ENCODE data around the gene CA5A.

Gene CA5A

GRCh38 chr16:87979352-87979751 is 43.0 kb upstream of the CA5A start:
- Histone ChIP-seq H3K36me3 (ENCODE audit: insufficient read depth, low read length) (peaks cover 57% of the 10 kb centered on the region), H2AFZ (ENCODE audit: low read depth, low read length) (no peak overlapping the region), H4K20me1 (ENCODE audit: insufficient read depth, low read length) (peaks cover 10% of the 10 kb centered on the region), H3K4me1 (ENCODE audit: insufficient read depth, low read length) (no peaks in the 10 kb centered on the region), H3K9me3 (ENCODE audit: insufficient read depth, low read length, severe bottlenecking) (no peaks in the 10 kb centered on the region), H3K27ac (ENCODE audit: low read length) (no peak overlapping the region), H3K4me3 (ENCODE audit: low read depth in 1 of 2, low read length in 2 of 2) (no peak overlapping the region), H3K9ac (ENCODE audit: low read depth, low read length) (no peak overlapping the region), H3K4me2 (ENCODE audit: insufficient read depth, low read length) (no peak overlapping the region), H3K27me3 (ENCODE audit: insufficient read depth, low read length, poor library complexity) (no peaks in the 10 kb centered on the region), H3K79me2 (ENCODE audit: insufficient read depth, low read length) (peaks cover 25% of the 10 kb centered on the region)
- TF ChIP-seq CTCF (IDR thresholded peaks at IDR 0.05; ENCODE audit: borderline replicate concordance, extremely low read depth, low read length, poor library complexity, severe bottlenecking), result no peak
- no peak for ATAC-seq (ENCODE audit: insufficient read depth, low read depth)
- no peak for DNase-seq

GRCh38 chr16:87978127-87978526 is 41.8 kb upstream of the CA5A start:
- no peaks in the 10 kb centered on the region for H3K4me1 ChIP-seq (ENCODE audit: insufficient read depth, low read length)
- H3K4me3 ChIP-seq (ENCODE audit: low read depth in 1 of 2, low read length in 2 of 2), result no peak overlapping the region
- H3K4me2 ChIP-seq (ENCODE audit: insufficient read depth, low read length), result no peak overlapping the region
- peaks cover 48% of the 10 kb centered on the region for H3K36me3 ChIP-seq (ENCODE audit: insufficient read depth, low read length)
- DNase-seq (no peak), ATAC-seq (ENCODE audit: insufficient read depth, low read depth) (no peak)
- no peaks in the 10 kb centered on the region for H3K9me3 ChIP-seq (ENCODE audit: insufficient read depth, low read length, severe bottlenecking)
- H3K27me3 ChIP-seq (ENCODE audit: insufficient read depth, low read length, poor library complexity), result no peaks in the 10 kb centered on the region
- TF ChIP-seq EZH2 (IDR thresholded peaks at IDR 0.05; ENCODE audit: borderline replicate concordance, low read depth, low read length, severe bottlenecking) (no peak), CTCF (IDR thresholded peaks at IDR 0.05; ENCODE audit: borderline replicate concordance, extremely low read depth, low read length, poor library complexity, severe bottlenecking) (no peak)
- H4K20me1 ChIP-seq (ENCODE audit: insufficient read depth, low read length), result peaks cover 13% of the 10 kb centered on the region
- no peak overlapping the region for H3K27ac ChIP-seq (ENCODE audit: low read length)
- no peak overlapping the region for H2AFZ ChIP-seq (ENCODE audit: low read depth, low read length)
- no peak overlapping the region for H3K9ac ChIP-seq (ENCODE audit: low read depth, low read length)
- H3K79me2 ChIP-seq (ENCODE audit: insufficient read depth, low read length), result peaks cover 37% of the 10 kb centered on the region

- Histone ChIP-seq H3K9me3 (ENCODE audit: insufficient read depth, low read length, severe bottlenecking) (peaks cover 1% of the 10 kb centered on the region), H3K4me1 (ENCODE audit: insufficient read depth, low read length) (no peaks in the 10 kb centered on the region), H2AFZ (ENCODE audit: low read depth, low read length) (no peak overlapping the region), H3K36me3 (ENCODE audit: insufficient read depth, low read length) (peaks cover 33% of the 10 kb centered on the region), H4K20me1 (ENCODE audit: insufficient read depth, low read length) (peaks cover 18% of the 10 kb centered on the region), H3K27ac (ENCODE audit: low read length) (no peak overlapping the region), H3K4me3 (ENCODE audit: low read depth in 1 of 2, low read length in 2 of 2) (no peak overlapping the region), H3K27me3 (ENCODE audit: insufficient read depth, low read length, poor library complexity) (no peaks in the 10 kb centered on the region), H3K9ac (ENCODE audit: low read depth, low read length) (no peak overlapping the region), H3K79me2 (ENCODE audit: insufficient read depth, low read length) (peaks cover 52% of the 10 kb centered on the region), H3K4me2 (ENCODE audit: insufficient read depth, low read length) (no peak overlapping the region)
- no peak for ATAC-seq (ENCODE audit: insufficient read depth, low read depth)
- no peak for TF ChIP-seq EZH2 (IDR thresholded peaks at IDR 0.05; ENCODE audit: borderline replicate concordance, low read depth, low read length, severe bottlenecking)
- no peak for TF ChIP-seq CTCF (IDR thresholded peaks at IDR 0.05; ENCODE audit: borderline replicate concordance, extremely low read depth, low read length, poor library complexity, severe bottlenecking)
- no peak for DNase-seq
Observed at GRCh38 chr16:87976665-87977064, 40.3 kb upstream of the CA5A start.

GRCh38 chr16:87974178-87974577 is 37.8 kb upstream of the CA5A start:
- Histone ChIP-seq H3K9ac (ENCODE audit: low read depth, low read length) (no peak overlapping the region), H3K36me3 (ENCODE audit: insufficient read depth, low read length) (peaks cover 27% of the 10 kb centered on the region), H3K4me1 (ENCODE audit: insufficient read depth, low read length) (no peaks in the 10 kb centered on the region), H4K20me1 (ENCODE audit: insufficient read depth, low read length) (peaks cover 15% of the 10 kb centered on the region), H3K79me2 (ENCODE audit: insufficient read depth, low read length) (peaks cover 70% of the 10 kb centered on the region), H3K27me3 (ENCODE audit: insufficient read depth, low read length, poor library complexity) (no peaks in the 10 kb centered on the region), H3K4me3 (ENCODE audit: low read depth in 1 of 2, low read length in 2 of 2) (no peak overlapping the region), H3K27ac (ENCODE audit: low read length) (no peak overlapping the region), H3K4me2 (ENCODE audit: insufficient read depth, low read length) (no peak overlapping the region), H3K9me3 (ENCODE audit: insufficient read depth, low read length, severe bottlenecking) (peaks cover 9% of the 10 kb centered on the region), H2AFZ (ENCODE audit: low read depth, low read length) (no peak overlapping the region)
- DNase-seq, result no peak
- no peak for ATAC-seq (ENCODE audit: insufficient read depth, low read depth)
- TF ChIP-seq EZH2 (IDR thresholded peaks at IDR 0.05; ENCODE audit: borderline replicate concordance, low read depth, low read length, severe bottlenecking) (no peak), CTCF (IDR thresholded peaks at IDR 0.05; ENCODE audit: borderline replicate concordance, extremely low read depth, low read length, poor library complexity, severe bottlenecking) (no peak)

Measured in DND-41 (cell line).